Measurements from ENCODE around the gene TMEM132E.

TMEM132E gene

GRCh38 chr17:34637041-34637547 is 57.7 kb downstream of the TMEM132E start:
- no peak for DNase-seq

GRCh38 chr17:34637548-34638525 is 58.5 kb downstream of the TMEM132E start:
- peak; percentile 81 for DNase-seq

- DNase-seq: no peak
Observed at GRCh38 chr17:34638526-34639260, 59.3 kb downstream of the TMEM132E start.

GRCh38 chr17:34639706-34640425 is 60.5 kb downstream of the TMEM132E start:
- no peak for DNase-seq

- DNase-seq: no peak
Observed at GRCh38 chr17:34641368-34641767, 62.0 kb downstream of the TMEM132E start.

GRCh38 chr17:34644941-34645550 is 65.7 kb downstream of the TMEM132E start:
- DNase-seq: no peak

- no peak for DNase-seq
Observed at GRCh38 chr17:34645594-34645993, 66.2 kb downstream of the TMEM132E start.

GRCh38 chr17:34647511-34647910 is 68.1 kb downstream of the TMEM132E start:
- no peak for DNase-seq

- DNase-seq: no peak
Observed at GRCh38 chr17:34650051-34650750, 70.8 kb downstream of the TMEM132E start.

GRCh38 chr17:34651402-34651811 is 72.0 kb downstream of the TMEM132E start:
- no peak for DNase-seq

GRCh38 chr17:34652021-34652555 is 72.7 kb downstream of the TMEM132E start:
- DNase-seq: no peak

GRCh38 chr17:34653511-34653910 is 74.1 kb downstream of the TMEM132E start:
- no peak for DNase-seq

GRCh38 chr17:34654276-34654880 is 75.0 kb downstream of the TMEM132E start:
- DNase-seq: no peak

- DNase-seq: no peak
Observed at GRCh38 chr17:34654881-34655276, 75.5 kb downstream of the TMEM132E start.

- DNase-seq: no peak
Observed at GRCh38 chr17:34656801-34657200, 77.4 kb downstream of the TMEM132E start.

GRCh38 chr17:34658811-34659560 is 79.6 kb downstream of the TMEM132E start:
- no peak for DNase-seq

GRCh38 chr17:34663714-34664113 is 84.3 kb downstream of the TMEM132E start:
- DNase-seq: no peak

- DNase-seq: no peak
Observed at GRCh38 chr17:34665150-34665806, 85.9 kb downstream of the TMEM132E start.

GRCh38 chr17:34665819-34666763 is 86.7 kb downstream of the TMEM132E start:
- DNase-seq: no peak

All from activated CD4-positive, CD25-positive, alpha-beta regulatory T cell treated with anti-CD3 and anti-CD28 coated beads, Interleukin-2, amount 50 U/mL, for 72 hours (primary cell).